Transverse colon (tissue), 4 donors: ENCODE results near the gene PSMC1.

Source experiments
- CTCF ChIP-seq, 5 experiments: fragments of 200-600 bp in 3 of 5; fragments of 450-650 bp in 2 of 5; sonication (generic) in 3 of 5; IDR thresholded peaks; 1 replicate in 2 of 5; 2 replicates in 3 of 5; pipeline ENCODE4 v1.5.1; 2016 to 2017; ENCODE audit warnings: antibody characterized with exemption in 5 of 5, inconsistent platforms in 3 of 5, mild to moderate bottlenecking in 2 of 5, moderate library complexity in 1 of 5
- POLR2AphosphoS5 ChIP-seq, 3 donors: sonication (generic); formaldehyde crosslinking; IDR thresholded peaks; one replicate each; pipeline ENCODE4 v1.6.1; 2016; ENCODE audit warnings: antibody characterized with exemption in 3 of 3

- TF ChIP-seq CTCF (IDR thresholded peaks at IDR 0.05) (no peak), POLR2AphosphoS5 (IDR thresholded peaks at IDR 0.05) (no peak)
These were observed 43.1 kb upstream of the PSMC1 start for GRCh38 chr14:90213099-90213748.
